ENCODE data around the gene NDRG2. TPM values are rescaled to one million over a fixed set of nuclear protein-coding genes. Genes with fewer than 3 reads are reported as not detected.
A peak's percentile ranks its signal among the peaks of the same experiment; 100 is the strongest.

The NDRG2 gene
- polyA plus RNA-seq, 2 donors, result 131 to 252 TPM

GRCh38 chr14:21037156-21037555, 12.3 kb upstream of the NDRG2 start:
- 82 to 87% methylated on average over 3 of the region's 3 CpGs for whole genome bisulfite sequencing, 2 donors
- H3K4me3 ChIP-seq (ENCODE audit: low read depth in 1 of 2, low read length in 2 of 2), result no peak overlapping the region
- H3K4me1 ChIP-seq (ENCODE audit: control insufficient read depth in 2 of 2, insufficient read depth in 2 of 2, low read length in 1 of 2), result peaks cover 0 to 7% of the 10 kb centered on the region in 2 donors
- no peaks in the 10 kb centered on the region for H3K36me3 ChIP-seq (ENCODE audit: control insufficient read depth in 2 of 2, insufficient read depth in 2 of 2, low read length in 1 of 2)
- H3K27me3 ChIP-seq (ENCODE audit: control insufficient read depth in 1 of 2, insufficient read depth in 2 of 2, low read length in 2 of 2), result no peaks in the 10 kb centered on the region
- H3K27ac ChIP-seq (ENCODE audit: low read depth in 2 of 2, low read length in 1 of 2), result peak overlapping the region in 1 of 2 donors; percentile 33
- no peaks in the 10 kb centered on the region for H3K9me3 ChIP-seq (ENCODE audit: control insufficient read depth in 2 of 2, insufficient read depth in 1 of 2, low read depth in 1 of 2, low read length in 1 of 2)

- Histone ChIP-seq H3K36me3 (ENCODE audit: control insufficient read depth in 2 of 2, insufficient read depth in 2 of 2, low read length in 1 of 2) (no peaks in the 10 kb centered on the region), H3K27me3 (ENCODE audit: control insufficient read depth in 1 of 2, insufficient read depth in 2 of 2, low read length in 2 of 2) (no peaks in the 10 kb centered on the region), H3K4me1 (ENCODE audit: control insufficient read depth in 2 of 2, insufficient read depth in 2 of 2, low read length in 1 of 2) (peaks cover 0 to 6% of the 10 kb centered on the region in 2 donors), H3K4me3 (ENCODE audit: low read depth in 1 of 2, low read length in 2 of 2) (no peak overlapping the region), H3K9me3 (ENCODE audit: control insufficient read depth in 2 of 2, insufficient read depth in 1 of 2, low read depth in 1 of 2, low read length in 1 of 2) (no peaks in the 10 kb centered on the region), H3K27ac (ENCODE audit: low read depth in 2 of 2, low read length in 1 of 2) (no peak overlapping the region)
- 86 to 89% methylated on average over 7 of the region's 7 CpGs for WGBS, 2 donors
Observed at GRCh38 chr14:21036751-21037150, 11.9 kb upstream of the NDRG2 start.

GRCh38 chr14:21034707-21035106, 9.8 kb upstream of the NDRG2 start, which contains the start of gene RNASE13:
TSS of gene RNASE13 (minus strand) at chr14:21034807. CDS start at chr14:21034288, 519 bp downstream.
- Histone ChIP-seq H3K27me3 (ENCODE audit: control insufficient read depth in 1 of 2, insufficient read depth in 2 of 2, low read length in 2 of 2) (no peaks in the 10 kb centered on the region), H3K36me3 (ENCODE audit: control insufficient read depth in 2 of 2, insufficient read depth in 2 of 2, low read length in 1 of 2) (no peaks in the 10 kb centered on the region), H3K27ac (ENCODE audit: low read depth in 2 of 2, low read length in 1 of 2) (no peak within 1 kb of the TSS), H3K4me3 (ENCODE audit: low read depth in 1 of 2, low read length in 2 of 2) (no peak within 1 kb of the TSS), H3K4me1 (ENCODE audit: control insufficient read depth in 2 of 2, insufficient read depth in 2 of 2, low read length in 1 of 2) (peaks cover 0 to 6% of the 10 kb centered on the region in 2 donors), H3K9me3 (ENCODE audit: control insufficient read depth in 2 of 2, insufficient read depth in 1 of 2, low read depth in 1 of 2, low read length in 1 of 2) (no peaks in the 10 kb centered on the region)
- WGBS, 2 donors, result 79 to 84% methylated on average over 5 of the region's 5 CpGs

GRCh38 chr14:21033133-21033698, 8.4 kb upstream of the NDRG2 start:
- Histone ChIP-seq H3K4me3 (ENCODE audit: low read depth in 1 of 2, low read length in 2 of 2) (no peak overlapping the region), H3K27me3 (ENCODE audit: control insufficient read depth in 1 of 2, insufficient read depth in 2 of 2, low read length in 2 of 2) (no peaks in the 10 kb centered on the region), H3K4me1 (ENCODE audit: control insufficient read depth in 2 of 2, insufficient read depth in 2 of 2, low read length in 1 of 2) (peaks cover 0 to 2% of the 10 kb centered on the region in 2 donors), H3K27ac (ENCODE audit: low read depth in 2 of 2, low read length in 1 of 2) (no peak overlapping the region), H3K9me3 (ENCODE audit: control insufficient read depth in 2 of 2, insufficient read depth in 1 of 2, low read depth in 1 of 2, low read length in 1 of 2) (no peaks in the 10 kb centered on the region), H3K36me3 (ENCODE audit: control insufficient read depth in 2 of 2, insufficient read depth in 2 of 2, low read length in 1 of 2) (no peaks in the 10 kb centered on the region)
- WGBS, 2 donors, result 82 to 91% methylated on average over 4 of the region's 4 CpGs

GRCh38 chr14:21032326-21033132, 7.7 kb upstream of the NDRG2 start:
- H3K27me3 ChIP-seq (ENCODE audit: control insufficient read depth in 1 of 2, insufficient read depth in 2 of 2, low read length in 2 of 2), result no peaks in the 10 kb centered on the region
- no peaks in the 10 kb centered on the region for H3K36me3 ChIP-seq (ENCODE audit: control insufficient read depth in 2 of 2, insufficient read depth in 2 of 2, low read length in 1 of 2)
- peak overlapping the region in 1 of 2 donors; percentile 38 for H3K27ac ChIP-seq (ENCODE audit: low read depth in 2 of 2, low read length in 1 of 2)
- H3K9me3 ChIP-seq (ENCODE audit: control insufficient read depth in 2 of 2, insufficient read depth in 1 of 2, low read depth in 1 of 2, low read length in 1 of 2), result no peaks in the 10 kb centered on the region
- H3K4me3 ChIP-seq (ENCODE audit: low read depth in 1 of 2, low read length in 2 of 2), result no peak overlapping the region
- 76 to 85% methylated on average over 5 of the region's 5 CpGs for WGBS, 2 donors
- H3K4me1 ChIP-seq (ENCODE audit: control insufficient read depth in 2 of 2, insufficient read depth in 2 of 2, low read length in 1 of 2), result peaks cover 0 to 2% of the 10 kb centered on the region in 2 donors

- H3K36me3 ChIP-seq (ENCODE audit: control insufficient read depth in 2 of 2, insufficient read depth in 2 of 2, low read length in 1 of 2), result no peaks in the 10 kb centered on the region
Observed at GRCh38 chr14:21030531-21030930, 5.7 kb upstream of the NDRG2 start.

GRCh38 chr14:21029917-21030316, 5.1 kb upstream of the NDRG2 start, which contains the start of gene TPPP2:
TSS of gene TPPP2 (plus strand) at chr14:21030217. CDS start at chr14:21030582, 365 bp downstream.
- Histone ChIP-seq H3K4me1 (ENCODE audit: control insufficient read depth in 2 of 2, insufficient read depth in 2 of 2, low read length in 1 of 2) (peaks cover 0 to 2% of the 10 kb centered on the region in 2 donors), H3K9me3 (ENCODE audit: control insufficient read depth in 2 of 2, insufficient read depth in 1 of 2, low read depth in 1 of 2, low read length in 1 of 2) (no peaks in the 10 kb centered on the region), H3K4me3 (ENCODE audit: low read depth in 1 of 2, low read length in 2 of 2) (no peak within 1 kb of the TSS), H3K27ac (ENCODE audit: low read depth in 2 of 2, low read length in 1 of 2) (no peak within 1 kb of the TSS), H3K27me3 (ENCODE audit: control insufficient read depth in 1 of 2, insufficient read depth in 2 of 2, low read length in 2 of 2) (no peaks in the 10 kb centered on the region), H3K36me3 (ENCODE audit: control insufficient read depth in 2 of 2, insufficient read depth in 2 of 2, low read length in 1 of 2) (no peaks in the 10 kb centered on the region)
- WGBS, 2 donors, result 92 to 95% methylated on average over 5 of the region's 5 CpGs

More at GRCh38 chr14:21030531-21030930, 5.7 kb upstream of the NDRG2 start:
- Histone ChIP-seq H3K4me3 (ENCODE audit: low read depth in 1 of 2, low read length in 2 of 2) (no peak overlapping the region), H3K27ac (ENCODE audit: low read depth in 2 of 2, low read length in 1 of 2) (no peak overlapping the region), H3K27me3 (ENCODE audit: control insufficient read depth in 1 of 2, insufficient read depth in 2 of 2, low read length in 2 of 2) (no peaks in the 10 kb centered on the region), H3K4me1 (ENCODE audit: control insufficient read depth in 2 of 2, insufficient read depth in 2 of 2, low read length in 1 of 2) (peaks cover 0 to 2% of the 10 kb centered on the region in 2 donors), H3K9me3 (ENCODE audit: control insufficient read depth in 2 of 2, insufficient read depth in 1 of 2, low read depth in 1 of 2, low read length in 1 of 2) (no peaks in the 10 kb centered on the region)
- 88 to 90% methylated on average over 12 of the region's 12 CpGs for WGBS, 2 donors

- Histone ChIP-seq H3K27me3 (ENCODE audit: control insufficient read depth in 1 of 2, insufficient read depth in 2 of 2, low read length in 2 of 2) (no peaks in the 10 kb centered on the region), H3K9me3 (ENCODE audit: control insufficient read depth in 2 of 2, insufficient read depth in 1 of 2, low read depth in 1 of 2, low read length in 1 of 2) (no peaks in the 10 kb centered on the region), H3K27ac (ENCODE audit: low read depth in 2 of 2, low read length in 1 of 2) (peak overlapping the region; percentile 65 to 81), H3K4me1 (ENCODE audit: control insufficient read depth in 2 of 2, insufficient read depth in 2 of 2, low read length in 1 of 2) (peaks cover 0 to 8% of the 10 kb centered on the region in 2 donors), H3K4me3 (ENCODE audit: low read depth in 1 of 2, low read length in 2 of 2) (no peak overlapping the region), H3K36me3 (ENCODE audit: control insufficient read depth in 2 of 2, insufficient read depth in 2 of 2, low read length in 1 of 2) (peaks cover 0 to under 1% of the 10 kb centered on the region in 2 donors)
- WGBS, 2 donors, result 60 to 66% methylated on average over 3 of the region's 3 CpGs
Observed at GRCh38 chr14:21026988-21027315, 2.1 kb upstream of the NDRG2 start.

- peaks cover 0 to 8% of the 10 kb centered on the region in 2 donors for H3K4me1 ChIP-seq (ENCODE audit: control insufficient read depth in 2 of 2, insufficient read depth in 2 of 2, low read length in 1 of 2)
- peaks cover 0 to 6% of the 10 kb centered on the region in 2 donors for H3K36me3 ChIP-seq (ENCODE audit: control insufficient read depth in 2 of 2, insufficient read depth in 2 of 2, low read length in 1 of 2)
- H3K27ac ChIP-seq (ENCODE audit: low read depth in 2 of 2, low read length in 1 of 2), result peak overlapping the region; percentile 63 to 81
- no peaks in the 10 kb centered on the region for H3K27me3 ChIP-seq (ENCODE audit: control insufficient read depth in 1 of 2, insufficient read depth in 2 of 2, low read length in 2 of 2)
- no peak overlapping the region for H3K4me3 ChIP-seq (ENCODE audit: low read depth in 1 of 2, low read length in 2 of 2)
- H3K9me3 ChIP-seq (ENCODE audit: control insufficient read depth in 2 of 2, insufficient read depth in 1 of 2, low read depth in 1 of 2, low read length in 1 of 2), result no peaks in the 10 kb centered on the region
- WGBS, 2 donors, result 49 to 65% methylated on average over 7 of the region's 7 CpGs
Observed at GRCh38 chr14:21026274-21026987, 1.6 kb upstream of the NDRG2 start.

Measured in esophagus (tissue), 2 donors.